MG63 (cell line): ENCODE results near the gene FEZF2. TPM values are rescaled to one million over a fixed set of nuclear protein-coding genes. Genes with fewer than 3 reads are reported as not detected.

Experiments used
- DNase-seq: peaks from one replicate; pipeline ENCODE4 v3.0.0-alpha.2; 2020
- H3K27me3 ChIP-seq: fragments of 250-450 bp; sonication (Bioruptor Pico); 2 replicates; pipeline ENCODE4 v1.5.1; 2020; ENCODE audit warnings: mild to moderate bottlenecking, moderate library complexity
- H3K36me3 ChIP-seq: fragments of 250-450 bp; sonication (Bioruptor Pico); 2 replicates; pipeline ENCODE4 v1.5.1; 2020; ENCODE audit warnings: mild to moderate bottlenecking, moderate library complexity
- H3K4me3 ChIP-seq: fragments of 250-450 bp; sonication (Bioruptor Pico); 2 replicates; pipeline ENCODE4 v1.5.1; 2020; ENCODE audit warnings: mild to moderate bottlenecking, moderate library complexity
- H3K9me3 ChIP-seq: fragments of 250-450 bp; sonication (Bioruptor Pico); 2 replicates; pipeline ENCODE4 v1.5.1; 2020; ENCODE audit warnings: mild to moderate bottlenecking, moderate library complexity
- total RNA-seq: library from RNA; depleted of rRNA; stranded (reverse); fragments of >200 nt; shearing (Covaris generic); gene quantifications from 2 replicates; pipeline ENCODE4 v1.2.3, GENCODE V29; 2014; ENCODE audit warnings: low replicate concordance

The FEZF2 gene
- total RNA-seq, 1 experiment from 2014 or later: not detected

DNA sequence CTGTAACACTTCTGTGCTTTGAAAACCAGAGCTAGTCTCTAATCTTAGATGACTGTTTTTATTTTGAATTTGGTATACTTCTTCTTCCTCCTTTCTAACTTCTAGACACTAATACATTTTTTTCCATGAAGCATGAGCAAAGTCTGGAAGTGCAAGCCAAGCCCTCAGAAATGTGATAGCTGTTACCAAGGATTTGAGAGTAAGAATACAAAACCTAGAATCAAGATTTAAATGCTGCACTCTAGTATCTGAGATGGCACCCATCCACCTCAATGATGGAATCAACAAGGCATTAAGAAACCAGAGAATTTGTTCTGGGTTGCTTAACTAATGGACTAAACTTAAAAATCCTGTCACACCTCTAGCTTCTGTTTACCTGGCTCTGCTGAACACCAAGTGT, 9.2 kb downstream of the FEZF2 start:
- Histone ChIP-seq H3K9me3 (no peaks in the 10 kb centered on the region), H3K4me3 (no peak overlapping the region), H3K36me3 (no peaks in the 10 kb centered on the region), H3K27me3 (0 out of 2 replicates have a peak, but pooled peaks cover 3% of the 10 kb centered on the region)
- no peak for DNase-seq

DNA sequence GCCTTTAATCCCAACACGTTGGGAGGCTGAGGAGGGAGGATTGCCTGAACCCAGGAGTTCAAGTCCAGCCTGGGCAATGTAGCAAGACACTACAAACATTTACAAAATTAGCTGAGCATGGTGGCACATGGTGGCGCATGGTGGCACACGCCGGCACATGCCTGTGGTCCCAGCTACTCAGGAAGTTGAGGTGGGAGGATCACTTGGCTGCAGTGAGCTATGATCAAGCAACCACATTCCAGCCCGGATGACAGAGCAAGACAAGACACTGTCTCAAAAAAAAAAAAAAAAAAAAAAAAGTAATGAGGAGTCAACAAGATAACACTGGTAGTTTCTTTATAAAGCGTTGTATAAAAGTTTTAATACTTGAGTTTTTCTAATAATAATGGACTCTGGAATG, 10.1 kb downstream of the FEZF2 start:
- H3K4me3 ChIP-seq: no peak overlapping the region
- H3K9me3 ChIP-seq: no peaks in the 10 kb centered on the region
- DNase-seq: no peak
- no peaks in the 10 kb centered on the region for H3K27me3 ChIP-seq
- no peaks in the 10 kb centered on the region for H3K36me3 ChIP-seq

DNA sequence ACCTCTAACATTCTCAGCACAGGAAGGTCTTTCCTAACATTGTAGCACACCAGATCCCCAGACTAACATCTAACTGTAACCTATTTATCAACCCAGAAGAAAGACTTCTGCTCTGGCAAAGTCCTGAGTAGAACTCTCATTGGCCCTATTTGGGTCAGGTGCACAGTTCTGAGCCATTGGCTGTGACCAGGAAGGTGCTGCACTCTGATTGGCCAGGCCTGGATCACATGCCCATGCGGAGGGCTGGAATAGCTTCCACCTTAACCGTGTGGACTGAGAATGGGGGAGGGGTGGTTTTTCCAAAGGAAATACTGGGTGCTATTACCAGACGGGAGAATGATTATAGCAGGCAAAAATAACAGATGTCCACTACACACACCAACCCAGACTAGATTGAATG, 11.5 kb downstream of the FEZF2 start:
- no peak for DNase-seq
- Histone ChIP-seq H3K36me3 (no peaks in the 10 kb centered on the region), H3K9me3 (no peaks in the 10 kb centered on the region), H3K4me3 (no peak overlapping the region), H3K27me3 (no peaks in the 10 kb centered on the region)

- Histone ChIP-seq H3K36me3 (no peaks in the 10 kb centered on the region), H3K9me3 (no peaks in the 10 kb centered on the region), H3K27me3 (no peaks in the 10 kb centered on the region), H3K4me3 (no peak overlapping the region)
- no peak for DNase-seq
Observed at GRCh38 chr3:62361261-62361660, 12.1 kb downstream of the FEZF2 start.

DNA sequence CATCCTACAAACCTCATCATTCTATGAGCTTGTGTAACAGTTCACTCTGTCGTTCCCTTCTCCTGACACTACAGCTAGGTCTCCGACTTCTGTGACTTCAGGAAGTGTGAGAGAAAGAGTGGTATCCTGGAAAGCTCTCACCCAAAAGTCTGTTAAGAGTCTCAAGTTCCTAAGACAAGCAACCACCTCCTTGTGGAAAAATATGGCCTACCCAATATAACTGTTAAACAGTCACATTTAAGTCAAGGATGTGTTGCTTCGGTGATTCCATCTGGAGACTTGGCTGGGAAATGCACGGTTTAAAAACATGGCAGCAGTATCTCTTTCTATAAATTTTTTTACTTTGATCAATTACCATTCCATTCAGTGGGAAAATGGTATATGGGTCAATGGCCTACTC, 13.8 kb downstream of the FEZF2 start:
- no peaks in the 10 kb centered on the region for H3K27me3 ChIP-seq
- H3K4me3 ChIP-seq: no peak overlapping the region
- no peaks in the 10 kb centered on the region for H3K9me3 ChIP-seq
- H3K36me3 ChIP-seq: no peaks in the 10 kb centered on the region
- no peak for DNase-seq

DNA sequence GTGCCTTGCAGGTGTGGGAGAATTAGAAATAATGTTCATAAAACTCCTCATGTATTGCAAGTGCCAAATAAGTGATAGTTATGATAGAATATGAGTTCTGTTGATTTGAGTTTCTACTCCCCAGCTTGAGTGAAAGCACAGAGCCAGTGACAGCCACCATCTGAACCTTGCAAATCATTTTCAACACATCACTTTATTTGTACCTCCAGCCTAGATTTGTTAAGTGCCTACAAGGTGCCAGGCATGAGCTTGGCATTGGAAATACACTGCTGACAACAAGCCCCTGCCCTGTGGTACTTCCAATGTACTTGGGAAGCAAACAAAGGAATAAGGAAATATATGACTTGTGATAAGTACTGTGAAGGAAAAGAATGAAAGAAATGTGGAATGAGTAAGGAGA, 17.0 kb downstream of the FEZF2 start:
- no peak for DNase-seq
- Histone ChIP-seq H3K36me3 (no peaks in the 10 kb centered on the region), H3K27me3 (no peaks in the 10 kb centered on the region), H3K4me3 (no peak overlapping the region), H3K9me3 (no peaks in the 10 kb centered on the region)

DNA sequence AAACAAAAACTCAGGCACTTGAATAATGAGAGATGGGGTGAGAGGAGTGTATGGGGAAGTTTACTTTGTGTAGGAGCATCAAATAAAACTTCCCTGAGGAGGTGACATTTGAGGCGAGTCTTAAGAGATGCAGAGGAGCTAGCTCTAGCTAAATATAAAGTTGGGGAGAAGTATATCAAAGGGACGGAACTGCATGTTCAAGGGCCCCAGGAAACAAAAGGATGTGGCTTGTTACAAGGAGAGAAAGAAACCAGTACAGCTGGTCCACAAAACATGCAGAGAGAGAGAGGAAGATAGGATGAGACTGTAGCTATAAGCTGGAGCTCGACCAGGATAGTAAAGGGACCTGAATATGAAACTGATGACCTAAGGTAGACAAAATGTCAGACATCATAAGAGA, 17.6 kb downstream of the FEZF2 start:
- Histone ChIP-seq H3K4me3 (no peak overlapping the region), H3K9me3 (no peaks in the 10 kb centered on the region), H3K36me3 (no peaks in the 10 kb centered on the region), H3K27me3 (no peaks in the 10 kb centered on the region)
- DNase-seq: no peak

DNA sequence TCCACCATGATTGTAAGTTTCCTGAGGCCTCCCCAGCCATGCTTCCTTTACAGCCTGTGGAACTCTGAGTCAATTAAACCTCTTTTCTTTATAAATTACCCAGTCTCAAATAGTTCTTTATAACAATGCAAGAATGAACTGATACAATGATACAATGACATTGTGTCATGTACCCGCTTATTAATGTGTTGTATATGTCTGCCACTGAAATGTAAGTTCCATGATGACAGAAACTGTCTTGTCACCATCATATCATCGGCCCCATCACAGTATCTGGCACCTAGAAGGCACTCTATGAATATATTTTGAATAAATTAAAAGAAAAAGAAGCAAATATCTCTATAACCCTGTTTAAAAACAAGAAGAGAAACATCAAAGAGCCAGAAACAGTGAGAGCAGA, 29.6 kb downstream of the FEZF2 start:
- Histone ChIP-seq H3K36me3 (no peaks in the 10 kb centered on the region), H3K9me3 (no peaks in the 10 kb centered on the region), H3K27me3 (no peaks in the 10 kb centered on the region), H3K4me3 (no peak overlapping the region)
- DNase-seq: no peak

- DNase-seq: no peak
- Histone ChIP-seq H3K27me3 (no peaks in the 10 kb centered on the region), H3K9me3 (no peaks in the 10 kb centered on the region), H3K4me3 (no peak overlapping the region), H3K36me3 (no peaks in the 10 kb centered on the region)
Observed at GRCh38 chr3:62335196-62335595, 38.2 kb downstream of the FEZF2 start.

DNA sequence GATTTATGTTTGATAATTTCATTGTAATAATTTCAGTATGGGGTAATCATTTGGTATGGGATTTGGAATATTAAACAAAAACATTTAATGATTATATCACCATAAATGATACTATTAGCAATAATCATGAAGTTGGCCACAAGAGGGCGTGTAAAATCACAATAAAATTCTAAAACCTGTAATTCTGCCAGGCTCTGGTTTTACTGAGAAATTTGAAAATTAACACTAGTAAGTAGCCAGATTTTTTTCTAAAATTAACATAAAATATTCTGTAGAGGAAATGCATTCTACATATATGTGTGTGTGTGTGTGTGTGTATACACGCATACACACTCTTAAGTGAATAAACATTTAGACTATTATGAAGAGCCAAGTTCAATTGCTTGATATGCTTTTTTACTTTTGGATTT, 40.5 kb downstream of the FEZF2 start:
- no peaks in the 10 kb centered on the region for H3K27me3 ChIP-seq
- H3K4me3 ChIP-seq: no peak overlapping the region
- H3K9me3 ChIP-seq: no peaks in the 10 kb centered on the region
- no peaks in the 10 kb centered on the region for H3K36me3 ChIP-seq
- no peak for DNase-seq

DNA sequence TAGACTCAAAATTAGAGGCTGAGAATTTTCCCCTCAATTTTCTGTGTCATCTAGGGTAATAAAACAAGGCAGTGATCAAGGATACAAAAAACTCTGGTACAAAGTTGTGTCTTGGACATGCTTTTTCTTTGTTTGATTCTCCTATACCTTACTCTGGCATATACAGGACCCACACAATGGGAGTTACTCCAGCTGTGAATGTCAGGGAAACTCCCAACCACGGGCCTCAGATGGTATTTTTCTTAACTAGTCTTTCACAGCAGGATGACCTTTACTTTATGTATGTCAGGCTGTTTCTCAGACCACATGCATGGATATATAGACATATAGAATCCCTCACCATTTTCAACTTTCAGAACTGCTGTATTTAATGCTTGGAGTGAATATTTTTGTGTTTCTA, 41.3 kb downstream of the FEZF2 start:
- Histone ChIP-seq H3K9me3 (no peaks in the 10 kb centered on the region), H3K27me3 (no peaks in the 10 kb centered on the region), H3K4me3 (no peak overlapping the region), H3K36me3 (no peaks in the 10 kb centered on the region)
- DNase-seq: no peak

DNA sequence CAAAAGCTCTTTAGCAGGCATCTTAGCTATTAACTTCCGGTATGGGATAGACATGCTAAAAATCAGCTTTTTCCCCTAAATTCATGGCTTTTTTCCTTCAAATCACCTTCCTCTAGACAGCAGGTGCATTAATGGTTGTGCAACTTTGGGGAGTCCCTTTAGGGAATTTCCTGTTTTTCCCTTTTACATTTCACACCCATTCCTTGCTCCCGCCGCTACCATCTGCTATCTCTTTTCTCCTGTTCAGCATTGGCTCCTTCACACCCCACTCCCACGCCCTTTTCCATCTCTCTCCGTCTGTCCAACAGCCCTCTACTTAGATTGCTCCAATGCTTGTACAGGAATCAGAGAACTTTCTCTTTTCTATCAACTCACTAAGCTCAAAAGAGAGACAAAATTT, 43.4 kb downstream of the FEZF2 start:
- H3K9me3 ChIP-seq: no peaks in the 10 kb centered on the region
- H3K4me3 ChIP-seq: no peak overlapping the region

GRCh38 chr3:62325896-62326295, 47.5 kb downstream of the FEZF2 start:
- Histone ChIP-seq H3K4me3 (no peak overlapping the region), H3K27me3 (no peaks in the 10 kb centered on the region), H3K9me3 (no peaks in the 10 kb centered on the region), H3K36me3 (no peaks in the 10 kb centered on the region)
- no peak for DNase-seq

More for the DNA sequence above, 43.4 kb downstream of the FEZF2 start:
- Histone ChIP-seq H3K36me3 (no peaks in the 10 kb centered on the region), H3K27me3 (no peaks in the 10 kb centered on the region)
- DNase-seq: no peak

GRCh38 chr3:62323241-62323640, 50.1 kb downstream of the FEZF2 start:
- H3K36me3 ChIP-seq: no peaks in the 10 kb centered on the region
- H3K9me3 ChIP-seq: no peaks in the 10 kb centered on the region
- H3K4me3 ChIP-seq: no peak overlapping the region

More at GRCh38 chr3:62323241-62323640, 50.1 kb downstream of the FEZF2 start:
- H3K27me3 ChIP-seq: no peaks in the 10 kb centered on the region
- no peak for DNase-seq
